ENCODE measurements around the gene CHST8. TPM values are rescaled to one million over a fixed set of nuclear protein-coding genes. Genes with fewer than 3 reads are reported as not detected.

Gene CHST8
- total and polyA plus RNA-seq, 9 donors = 0.09 to 1.4 (median 0.36) TPM

- H3K4me3 ChIP-seq (ENCODE audit: low read length) = no peak overlapping the region
- H3K27me3 ChIP-seq (ENCODE audit: control insufficient read depth, insufficient read depth, low read length) = no peaks in the 10 kb centered on the region
- peaks cover 3% of the 10 kb centered on the region for H3K4me1 ChIP-seq (ENCODE audit: control insufficient read depth, insufficient read depth, low read length)
- H3K27ac ChIP-seq (ENCODE audit: low read length) = no peak overlapping the region
- H3K36me3 ChIP-seq (ENCODE audit: control insufficient read depth, insufficient read depth, low read length) = peaks cover 93% of the 10 kb centered on the region
- no peak for DNase-seq
- WGBS (ENCODE audit: insufficient coverage) = 92% methylated on average over 4 of the region's 8 CpGs
- no peaks in the 10 kb centered on the region for H3K9me3 ChIP-seq (replicated peaks; ENCODE audit: control insufficient read depth, low read depth, low read length)
These were observed 184.7 kb downstream of the CHST8 start for GRCh38 chr19:33806434-33806881.

DNA sequence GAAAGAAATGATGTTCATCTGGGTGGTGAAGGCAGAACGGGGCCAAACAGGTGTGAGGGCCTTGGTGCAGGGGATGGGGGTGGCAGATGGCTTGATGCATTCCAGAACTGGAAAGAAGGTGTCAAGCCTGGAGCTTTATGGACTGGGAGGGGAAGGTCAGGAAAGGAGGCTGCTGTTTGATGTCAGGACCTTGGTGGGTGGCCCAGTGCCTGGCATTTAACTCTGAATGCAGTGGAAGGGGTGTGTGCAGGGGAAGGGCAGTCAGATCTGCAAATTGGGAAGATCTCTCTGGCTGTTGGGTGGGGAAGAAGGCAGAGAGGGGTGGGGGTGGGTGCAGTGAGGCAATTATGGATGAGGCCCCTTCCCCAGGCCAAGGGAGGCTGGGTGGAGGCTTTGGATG is 186.6 kb downstream of the CHST8 start:
- DNase-seq = no peak
- H3K27me3 ChIP-seq (ENCODE audit: control insufficient read depth, insufficient read depth, low read length) = no peaks in the 10 kb centered on the region
- no peak overlapping the region for H3K4me3 ChIP-seq (ENCODE audit: low read length)
- H3K27ac ChIP-seq (ENCODE audit: low read length) = no peak overlapping the region
- peaks cover 3% of the 10 kb centered on the region for H3K4me1 ChIP-seq (ENCODE audit: control insufficient read depth, insufficient read depth, low read length)
- WGBS (ENCODE audit: insufficient coverage) = 44% methylated on average over 1 of the region's 1 CpG
- peaks cover 93% of the 10 kb centered on the region for H3K36me3 ChIP-seq (ENCODE audit: control insufficient read depth, insufficient read depth, low read length)
- H3K9me3 ChIP-seq (replicated peaks; ENCODE audit: control insufficient read depth, low read depth, low read length) = no peaks in the 10 kb centered on the region

DNA sequence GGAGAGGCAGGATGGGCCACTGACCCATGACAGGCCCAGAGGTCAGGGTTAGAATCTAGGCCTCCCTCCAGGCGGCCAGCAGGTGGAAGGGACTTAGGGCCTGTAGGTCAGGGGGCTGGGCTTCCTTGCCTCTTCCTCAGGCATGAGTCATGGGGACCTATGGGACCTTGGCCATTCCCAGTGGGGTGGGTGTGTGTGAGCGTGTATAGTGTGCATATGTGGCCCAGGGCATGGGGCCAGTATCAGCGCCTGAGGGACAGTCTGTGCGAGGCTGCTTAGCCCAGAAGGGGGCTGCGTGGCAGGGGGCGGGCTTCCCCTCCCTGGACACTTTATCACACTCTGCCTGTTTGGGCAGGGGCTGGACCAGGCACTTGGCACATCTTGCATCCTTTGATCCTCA is 188.2 kb downstream of the CHST8 start:
- no peaks in the 10 kb centered on the region for H3K9me3 ChIP-seq (replicated peaks; ENCODE audit: control insufficient read depth, low read depth, low read length)
- no peak for DNase-seq
- H3K4me3 ChIP-seq (ENCODE audit: low read length) = no peak overlapping the region
- H3K4me1 ChIP-seq (ENCODE audit: control insufficient read depth, insufficient read depth, low read length) = no peaks in the 10 kb centered on the region
- H3K27ac ChIP-seq (ENCODE audit: low read length) = no peak overlapping the region
- WGBS (ENCODE audit: insufficient coverage) = 61% methylated on average over 2 of the region's 6 CpGs
- H3K36me3 ChIP-seq (ENCODE audit: control insufficient read depth, insufficient read depth, low read length) = peaks cover 90% of the 10 kb centered on the region
- no peaks in the 10 kb centered on the region for H3K27me3 ChIP-seq (ENCODE audit: control insufficient read depth, insufficient read depth, low read length)

GRCh38 chr19:33810821-33811220 is 189.1 kb downstream of the CHST8 start:
- 93% methylated on average over 8 of the region's 11 CpGs for WGBS (ENCODE audit: insufficient coverage)
- peaks cover 82% of the 10 kb centered on the region for H3K36me3 ChIP-seq (ENCODE audit: control insufficient read depth, insufficient read depth, low read length)
- no peaks in the 10 kb centered on the region for H3K9me3 ChIP-seq (replicated peaks; ENCODE audit: control insufficient read depth, low read depth, low read length)
- H3K4me1 ChIP-seq (ENCODE audit: control insufficient read depth, insufficient read depth, low read length) = no peaks in the 10 kb centered on the region
- no peak for DNase-seq
- no peaks in the 10 kb centered on the region for H3K27me3 ChIP-seq (ENCODE audit: control insufficient read depth, insufficient read depth, low read length)
- no peak overlapping the region for H3K27ac ChIP-seq (ENCODE audit: low read length)
- H3K4me3 ChIP-seq (ENCODE audit: low read length) = no peak overlapping the region

DNA sequence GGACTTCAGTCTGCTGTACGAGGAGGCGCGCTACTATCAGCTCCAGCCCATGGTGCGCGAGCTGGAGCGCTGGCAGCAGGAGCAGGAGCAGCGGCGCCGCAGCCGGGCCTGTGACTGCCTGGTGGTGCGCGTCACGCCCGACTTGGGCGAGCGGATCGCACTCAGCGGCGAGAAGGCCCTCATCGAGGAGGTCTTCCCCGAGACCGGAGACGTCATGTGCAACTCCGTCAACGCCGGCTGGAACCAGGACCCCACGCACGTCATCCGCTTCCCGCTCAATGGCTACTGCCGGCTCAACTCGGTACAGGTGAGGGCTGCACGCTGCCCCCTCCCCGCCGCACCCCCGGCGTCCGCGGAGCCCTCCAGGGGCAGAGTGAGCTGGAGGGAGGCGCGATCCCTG is 189.5 kb downstream of the CHST8 start:
- WGBS (ENCODE audit: insufficient coverage) = 92% methylated on average over 37 of the region's 41 CpGs
- H3K4me3 ChIP-seq (ENCODE audit: low read length) = no peak overlapping the region
- no peaks in the 10 kb centered on the region for H3K4me1 ChIP-seq (ENCODE audit: control insufficient read depth, insufficient read depth, low read length)
- peaks cover 77% of the 10 kb centered on the region for H3K36me3 ChIP-seq (ENCODE audit: control insufficient read depth, insufficient read depth, low read length)
- no peak for DNase-seq
- no peaks in the 10 kb centered on the region for H3K27me3 ChIP-seq (ENCODE audit: control insufficient read depth, insufficient read depth, low read length)
- no peak overlapping the region for H3K27ac ChIP-seq (ENCODE audit: low read length)
- no peaks in the 10 kb centered on the region for H3K9me3 ChIP-seq (replicated peaks; ENCODE audit: control insufficient read depth, low read depth, low read length)

DNA sequence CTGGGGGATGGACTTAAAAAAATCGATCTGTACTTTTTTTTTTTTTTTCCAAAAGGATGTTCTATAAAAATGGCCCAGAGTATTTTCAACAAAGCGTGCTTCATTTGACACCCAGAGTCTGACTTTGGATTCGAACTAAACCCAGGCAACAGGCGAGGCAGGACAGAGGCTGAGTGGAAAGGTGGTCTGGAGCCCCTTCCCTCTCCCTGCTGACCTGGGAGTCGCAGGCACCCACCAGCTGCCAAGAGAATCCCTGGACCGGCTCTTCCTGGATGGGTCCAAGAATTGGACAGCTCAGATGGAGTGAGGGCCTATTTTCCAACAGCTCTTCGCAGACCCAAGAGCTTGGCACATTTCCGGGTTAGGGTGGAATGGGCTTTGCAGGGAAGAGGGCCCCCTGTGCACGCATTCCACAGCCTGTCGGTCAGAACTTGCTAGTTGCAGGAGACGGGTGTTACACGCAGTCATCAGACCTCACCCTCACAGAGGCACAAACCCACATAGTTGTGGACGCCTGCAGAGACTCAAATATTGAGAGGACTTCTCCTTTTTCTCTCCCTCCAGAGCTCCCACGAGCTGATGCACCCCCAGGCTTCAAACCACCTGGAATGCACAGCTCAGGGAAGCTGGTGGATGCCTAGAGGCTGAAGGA is 190.1 kb downstream of the CHST8 start:
- Histone ChIP-seq H3K27me3 (ENCODE audit: control insufficient read depth, insufficient read depth, low read length) (no peaks in the 10 kb centered on the region), H3K4me3 (ENCODE audit: low read length) (no peak overlapping the region), H3K4me1 (ENCODE audit: control insufficient read depth, insufficient read depth, low read length) (no peaks in the 10 kb centered on the region), H3K9me3 (replicated peaks; ENCODE audit: control insufficient read depth, low read depth, low read length) (no peaks in the 10 kb centered on the region), H3K36me3 (ENCODE audit: control insufficient read depth, insufficient read depth, low read length) (peaks cover 71% of the 10 kb centered on the region), H3K27ac (ENCODE audit: low read length) (no peak overlapping the region)
- WGBS (ENCODE audit: insufficient coverage) = 64% methylated on average over 9 of the region's 14 CpGs
- DNase-seq = no peak

GRCh38 chr19:33812388-33813330 is 190.9 kb downstream of the CHST8 start:
- H3K4me1 ChIP-seq (ENCODE audit: control insufficient read depth, insufficient read depth, low read length) = no peaks in the 10 kb centered on the region
- no peak for DNase-seq
- H3K27ac ChIP-seq (ENCODE audit: low read length) = no peak overlapping the region
- no peaks in the 10 kb centered on the region for H3K27me3 ChIP-seq (ENCODE audit: control insufficient read depth, insufficient read depth, low read length)
- H3K9me3 ChIP-seq (replicated peaks; ENCODE audit: control insufficient read depth, low read depth, low read length) = no peaks in the 10 kb centered on the region
- 79% methylated on average over 19 of the region's 28 CpGs for WGBS (ENCODE audit: insufficient coverage)
- H3K4me3 ChIP-seq (ENCODE audit: low read length) = no peak overlapping the region
- peaks cover 63% of the 10 kb centered on the region for H3K36me3 ChIP-seq (ENCODE audit: control insufficient read depth, insufficient read depth, low read length)

DNA sequence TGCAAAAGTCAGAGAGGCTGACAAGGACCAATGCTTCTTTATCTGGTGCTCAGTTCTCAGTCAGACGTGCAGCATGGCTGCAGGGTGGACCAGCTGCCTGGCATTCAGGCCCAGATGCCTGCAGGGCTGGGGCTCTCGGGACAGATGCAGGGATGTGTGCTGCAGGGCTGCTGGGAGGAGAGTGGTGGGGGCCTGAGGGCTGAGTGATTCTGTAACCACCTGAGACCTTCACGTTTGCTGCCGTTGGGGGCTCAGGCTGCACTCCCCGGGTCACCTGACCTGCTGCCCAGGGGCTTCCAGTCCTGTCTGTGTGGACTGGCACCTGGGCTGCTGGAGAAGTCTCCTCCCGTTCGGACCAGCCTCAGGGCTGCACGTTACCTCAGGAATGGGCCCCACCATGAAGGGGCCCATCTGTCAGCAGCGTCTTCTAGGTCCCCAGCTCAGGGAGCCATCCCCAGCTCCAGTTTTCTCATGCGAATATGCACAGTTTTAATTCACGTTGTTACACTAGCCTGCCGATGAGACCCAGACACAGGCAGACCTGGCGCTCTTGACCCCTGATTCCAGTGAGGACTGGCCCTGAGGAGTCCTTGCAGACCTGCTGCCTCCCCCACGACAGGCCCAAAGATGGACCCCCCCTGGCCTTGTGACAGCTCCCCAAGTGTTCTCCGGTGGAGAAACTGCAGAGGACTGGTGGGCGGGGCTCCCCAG is 191.8 kb downstream of the CHST8 start:
- H3K27ac ChIP-seq (ENCODE audit: low read length) = no peak overlapping the region
- no peaks in the 10 kb centered on the region for H3K27me3 ChIP-seq (ENCODE audit: control insufficient read depth, insufficient read depth, low read length)
- H3K4me3 ChIP-seq (ENCODE audit: low read length) = no peak overlapping the region
- no peak for DNase-seq
- H3K4me1 ChIP-seq (ENCODE audit: control insufficient read depth, insufficient read depth, low read length) = no peaks in the 10 kb centered on the region
- 75% methylated on average over 13 of the region's 16 CpGs for WGBS (ENCODE audit: insufficient coverage)
- H3K36me3 ChIP-seq (ENCODE audit: control insufficient read depth, insufficient read depth, low read length) = peaks cover 55% of the 10 kb centered on the region
- H3K9me3 ChIP-seq (replicated peaks; ENCODE audit: control insufficient read depth, low read depth, low read length) = no peaks in the 10 kb centered on the region

DNA sequence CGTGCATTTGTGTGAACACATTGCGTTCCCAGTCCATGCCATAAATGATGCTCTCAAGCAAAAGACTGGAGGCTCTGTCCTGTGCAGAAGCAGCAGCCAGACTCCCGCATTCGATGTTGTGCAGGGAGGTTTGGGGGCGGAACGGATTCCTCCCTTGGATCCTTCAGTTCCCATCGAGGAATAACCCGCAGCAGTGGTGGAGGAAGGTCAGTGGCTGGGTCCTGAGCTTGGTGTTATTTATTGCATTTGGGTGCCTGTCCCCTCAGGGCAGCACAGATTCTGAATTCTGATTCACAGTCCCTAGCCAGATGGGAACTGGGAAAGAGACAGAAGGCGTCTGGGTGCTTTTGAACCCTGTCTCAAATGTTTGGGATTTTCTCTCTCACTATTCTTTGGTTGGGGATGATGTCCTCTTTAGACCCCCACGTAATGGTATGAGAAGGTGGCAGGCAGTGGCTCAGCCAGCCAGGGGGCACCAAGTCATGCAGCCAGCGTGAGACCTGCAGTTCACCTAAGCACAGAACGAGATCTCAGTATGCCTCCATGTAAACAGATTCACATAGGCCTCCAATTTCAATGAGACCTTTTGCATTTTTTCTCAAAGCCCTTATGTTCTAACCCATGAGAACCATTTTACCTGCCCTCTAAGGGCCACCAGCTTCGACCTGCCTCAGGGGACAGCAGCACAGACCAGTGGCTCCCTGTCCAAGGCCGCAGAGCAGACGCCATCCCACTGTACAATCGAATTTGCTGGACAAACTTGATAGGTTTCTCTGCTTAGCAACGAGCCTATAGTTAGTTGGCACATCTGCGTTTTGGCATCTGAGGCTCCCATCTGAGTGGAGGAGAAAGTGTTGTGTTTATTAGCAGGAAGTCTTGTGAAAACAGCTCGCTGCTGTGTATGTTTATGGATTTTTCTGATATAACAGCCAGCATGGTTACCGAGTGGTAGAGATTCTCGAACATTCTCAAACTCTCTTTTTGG is 192.7 kb downstream of the CHST8 start:
- Histone ChIP-seq H3K27me3 (ENCODE audit: control insufficient read depth, insufficient read depth, low read length) (peaks cover 1% of the 10 kb centered on the region), H3K36me3 (ENCODE audit: control insufficient read depth, insufficient read depth, low read length) (peaks cover 48% of the 10 kb centered on the region), H3K9me3 (replicated peaks; ENCODE audit: control insufficient read depth, low read depth, low read length) (no peaks in the 10 kb centered on the region), H3K4me1 (ENCODE audit: control insufficient read depth, insufficient read depth, low read length) (peaks cover 2% of the 10 kb centered on the region), H3K27ac (ENCODE audit: low read length) (no peak overlapping the region), H3K4me3 (ENCODE audit: low read length) (no peak overlapping the region)
- 72% methylated on average over 10 of the region's 21 CpGs for WGBS (ENCODE audit: insufficient coverage)
- DNase-seq = no peak
